LHCN-M2 (cell line): ENCODE measurements around the gene CPNE8. TPM values are rescaled to one million over a fixed set of nuclear protein-coding genes. Genes with fewer than 3 reads are reported as not detected.

Experiments
- DNase-seq: peaks from one replicate; pipeline ENCODE4 v3.0.0-alpha.2; 2012; ENCODE audit warnings: low read depth
- total RNA-seq: library from RNA; depleted of rRNA; stranded (reverse); fragments of >200 nt; gene quantifications from 2 replicates; pipeline ENCODE4 v1.2.3, GENCODE V29; 2014

Gene CPNE8
- total RNA-seq, 1 experiment from 2014 or later, result not detected

- no peak for DNase-seq
Measured at GRCh38 chr12:38838056-38838850, 67.1 kb downstream of the CPNE8 start.

GRCh38 chr12:38831715-38832114, 73.7 kb downstream of the CPNE8 start:
- no peak for DNase-seq

- DNase-seq, result no peak
Measured at GRCh38 chr12:38825006-38825405, 80.4 kb downstream of the CPNE8 start.

GRCh38 chr12:38823738-38824137, 81.7 kb downstream of the CPNE8 start:
- DNase-seq, result no peak

GRCh38 chr12:38823314-38823713, 82.1 kb downstream of the CPNE8 start:
- DNase-seq, result no peak

- no peak for DNase-seq
Measured at GRCh38 chr12:38817942-38818341, 87.4 kb downstream of the CPNE8 start.

- no peak for DNase-seq
Measured at GRCh38 chr12:38813923-38814322, 91.5 kb downstream of the CPNE8 start.

- DNase-seq, result no peak
Measured at GRCh38 chr12:38811814-38812356, 93.5 kb downstream of the CPNE8 start.

- no peak for DNase-seq
Measured at GRCh38 chr12:38809832-38810231, 95.6 kb downstream of the CPNE8 start.

GRCh38 chr12:38788106-38788505, 117.3 kb downstream of the CPNE8 start:
- no peak for DNase-seq

- DNase-seq, result no peak
Measured at GRCh38 chr12:38785381-38785780, 120.0 kb downstream of the CPNE8 start.

GRCh38 chr12:38783304-38783703, 122.1 kb downstream of the CPNE8 start:
- DNase-seq, result no peak

GRCh38 chr12:38782359-38782758, 123.0 kb downstream of the CPNE8 start:
- DNase-seq, result no peak

GRCh38 chr12:38776647-38777046, 128.7 kb downstream of the CPNE8 start:
- DNase-seq, result no peak

GRCh38 chr12:38775457-38775856, 129.9 kb downstream of the CPNE8 start:
- no peak for DNase-seq

GRCh38 chr12:38772437-38772836, 133.0 kb downstream of the CPNE8 start:
- no peak for DNase-seq

GRCh38 chr12:38771871-38772270, 133.5 kb downstream of the CPNE8 start:
- DNase-seq, result no peak

GRCh38 chr12:38761636-38762342, 143.6 kb downstream of the CPNE8 start:
- no peak for DNase-seq

GRCh38 chr12:38761111-38761510, 144.3 kb downstream of the CPNE8 start:
- DNase-seq, result no peak

- DNase-seq, result no peak
Measured at GRCh38 chr12:38759621-38760020, 145.8 kb downstream of the CPNE8 start.

- DNase-seq, result no peak
Measured at GRCh38 chr12:38746744-38747143, 158.6 kb downstream of the CPNE8 start.

GRCh38 chr12:38745601-38746000, 159.8 kb downstream of the CPNE8 start:
- DNase-seq, result no peak

- no peak for DNase-seq
Measured at GRCh38 chr12:38744041-38744440, 161.3 kb downstream of the CPNE8 start.
